ENCODE measurements around the gene KLB. TPM values are rescaled to one million over a fixed set of nuclear protein-coding genes. Genes with fewer than 3 reads are reported as not detected.

The KLB gene
- not detected in 2 replicates for total RNA-seq

GRCh38 chr4:39406763-39407583 lies at the start of gene KLB:
Gene KLB, plus strand, starts transcription at chr4:39406930. Its CDS starts 20 bp downstream, at chr4:39406950.

GRCh38 chr4:39365830-39366771 lies 40.6 kb upstream of the KLB start, which contains the start of gene RFC1:
Gene RFC1, minus strand, starts transcription at chr4:39366362. Its CDS starts 121 bp downstream, at chr4:39366241.

GRCh38 chr4:39458505-39459300 lies 52.0 kb downstream of the KLB start, which contains the start of the genes LIAS and RPL9:
Gene LIAS, plus strand, starts transcription at chr4:39459056. Its CDS starts 62 bp downstream, at chr4:39459118.
Gene RPL9, minus strand, starts transcription at chr4:39458922. Its CDS starts 483 bp downstream, at chr4:39458439.

Other genes with a start within 250 kb of the KLB start
- 18.2 and 22.0 TPM in 2 replicates for gene WDR19, start 224.4 kb upstream of the KLB start, total RNA-seq
- gene RFC1, start 40.6 kb upstream of the KLB start, total RNA-seq, result 43.2 and 47.9 TPM in 2 replicates
- gene RPL9, start 52.0 kb downstream of the KLB start, total RNA-seq, result 2,841 and 4,307 TPM in 2 replicates
- 5.8 and 6.8 TPM in 2 replicates for gene LIAS, start 52.1 kb downstream of the KLB start, total RNA-seq
- gene UGDH, start 120.5 kb downstream of the KLB start, total RNA-seq, result 117 and 127 TPM in 2 replicates
- 12.6 and 14.9 TPM in 2 replicates for gene SMIM14, start 231.9 kb downstream of the KLB start, total RNA-seq

All from epithelial cell of umbilical artery (primary cell).